Progenitor cell of endocrine pancreas (in vitro differentiated cells): Measurements from ENCODE around the gene HOXC13. TPM values are rescaled to one million over a fixed set of nuclear protein-coding genes. Genes with fewer than 3 reads are reported as not detected.

ENCODE experiments used
- DNase-seq: peaks from one replicate; pipeline ENCODE4 v3.0.0; 2021; ENCODE audit warnings: low spot score; ENCODE audit not compliant: unreplicated experiment
- H3K27ac Mint-ChIP-seq: 2 replicates; pipeline ENCODE4 v1.8.0; 2021; ENCODE audit warnings: mild to moderate bottlenecking, moderate library complexity, mixed read lengths
- H3K27me3 Mint-ChIP-seq: 2 replicates; pipeline ENCODE4 v1.8.0; 2021; ENCODE audit warnings: mixed read lengths
- H3K36me3 Mint-ChIP-seq: 2 replicates; pipeline ENCODE4 v1.8.0; 2022; ENCODE audit warnings: mixed read lengths; ENCODE audit not compliant: insufficient read depth
- H3K4me1 Mint-ChIP-seq: 2 replicates; pipeline ENCODE4 v1.8.0; 2021; ENCODE audit warnings: low read depth, mixed read lengths
- H3K4me3 Mint-ChIP-seq: 2 replicates; pipeline ENCODE4 v1.8.0; 2021; ENCODE audit warnings: low read depth, mild to moderate bottlenecking, moderate library complexity, mixed read lengths
- H3K9me3 Mint-ChIP-seq: 2 replicates; pipeline ENCODE4 v1.8.0; 2021; ENCODE audit warnings: low read depth, mixed read lengths
- total RNA-seq: library from RNA; stranded (reverse); gene quantifications from 2 replicates; pipeline ENCODE4 v1.2.1, GENCODE V29; 2021
- TF ChIP-seq, protein P1 (sequence below): fragments of 200-600 bp; sonication (generic); IDR thresholded peaks from one replicate; pipeline ENCODE4 v1.5.0; 2021; ENCODE audit warnings: antibody characterized with exemption, mild to moderate bottlenecking; ENCODE audit not compliant: unreplicated experiment

HOXC13 gene
- total RNA-seq, 1 donor from 2014 or later: not detected

DNA sequence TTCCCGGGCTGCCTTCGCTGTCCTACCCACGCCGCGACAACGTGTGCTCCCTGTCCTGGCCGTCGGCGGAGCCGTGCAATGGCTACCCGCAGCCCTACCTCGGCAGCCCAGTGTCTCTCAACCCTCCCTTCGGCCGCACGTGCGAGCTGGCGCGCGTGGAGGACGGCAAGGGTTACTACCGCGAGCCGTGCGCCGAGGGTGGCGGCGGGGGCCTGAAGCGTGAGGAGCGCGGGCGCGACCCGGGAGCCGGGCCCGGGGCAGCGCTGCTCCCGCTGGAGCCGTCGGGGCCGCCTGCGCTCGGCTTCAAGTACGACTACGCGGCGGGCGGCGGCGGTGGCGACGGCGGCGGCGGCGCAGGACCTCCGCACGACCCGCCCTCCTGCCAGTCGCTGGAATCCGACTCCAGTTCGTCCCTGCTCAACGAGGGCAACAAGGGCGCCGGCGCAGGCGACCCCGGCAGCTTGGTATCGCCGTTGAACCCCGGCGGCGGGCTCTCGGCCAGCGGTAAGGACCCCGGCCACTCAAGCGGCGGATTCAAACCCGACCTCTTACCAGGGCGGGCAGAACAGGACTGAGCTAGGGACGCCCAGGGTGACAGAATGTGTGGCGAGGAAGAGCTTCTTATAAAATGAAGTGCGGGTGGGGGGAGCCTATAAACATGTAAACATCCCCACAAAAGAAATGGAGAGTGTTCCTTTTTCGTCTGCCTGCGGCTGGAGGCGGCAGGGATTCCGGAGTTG lies 16.6 kb downstream of the HOXC13 start:
- Mint-ChIP-seq H3K27me3 (peaks cover 97% of the 10 kb centered on the region), H3K36me3 (no peaks in the 10 kb centered on the region), H3K27ac (no peak overlapping the region), H3K4me3 (no peak overlapping the region), H3K4me1 (no peaks in the 10 kb centered on the region), H3K9me3 (no peaks in the 10 kb centered on the region)
- TF ChIP-seq, protein P1, sequence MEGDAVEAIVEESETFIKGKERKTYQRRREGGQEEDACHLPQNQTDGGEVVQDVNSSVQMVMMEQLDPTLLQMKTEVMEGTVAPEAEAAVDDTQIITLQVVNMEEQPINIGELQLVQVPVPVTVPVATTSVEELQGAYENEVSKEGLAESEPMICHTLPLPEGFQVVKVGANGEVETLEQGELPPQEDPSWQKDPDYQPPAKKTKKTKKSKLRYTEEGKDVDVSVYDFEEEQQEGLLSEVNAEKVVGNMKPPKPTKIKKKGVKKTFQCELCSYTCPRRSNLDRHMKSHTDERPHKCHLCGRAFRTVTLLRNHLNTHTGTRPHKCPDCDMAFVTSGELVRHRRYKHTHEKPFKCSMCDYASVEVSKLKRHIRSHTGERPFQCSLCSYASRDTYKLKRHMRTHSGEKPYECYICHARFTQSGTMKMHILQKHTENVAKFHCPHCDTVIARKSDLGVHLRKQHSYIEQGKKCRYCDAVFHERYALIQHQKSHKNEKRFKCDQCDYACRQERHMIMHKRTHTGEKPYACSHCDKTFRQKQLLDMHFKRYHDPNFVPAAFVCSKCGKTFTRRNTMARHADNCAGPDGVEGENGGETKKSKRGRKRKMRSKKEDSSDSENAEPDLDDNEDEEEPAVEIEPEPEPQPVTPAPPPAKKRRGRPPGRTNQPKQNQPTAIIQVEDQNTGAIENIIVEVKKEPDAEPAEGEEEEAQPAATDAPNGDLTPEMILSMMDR: no peak
- no peak for DNase-seq

DNA sequence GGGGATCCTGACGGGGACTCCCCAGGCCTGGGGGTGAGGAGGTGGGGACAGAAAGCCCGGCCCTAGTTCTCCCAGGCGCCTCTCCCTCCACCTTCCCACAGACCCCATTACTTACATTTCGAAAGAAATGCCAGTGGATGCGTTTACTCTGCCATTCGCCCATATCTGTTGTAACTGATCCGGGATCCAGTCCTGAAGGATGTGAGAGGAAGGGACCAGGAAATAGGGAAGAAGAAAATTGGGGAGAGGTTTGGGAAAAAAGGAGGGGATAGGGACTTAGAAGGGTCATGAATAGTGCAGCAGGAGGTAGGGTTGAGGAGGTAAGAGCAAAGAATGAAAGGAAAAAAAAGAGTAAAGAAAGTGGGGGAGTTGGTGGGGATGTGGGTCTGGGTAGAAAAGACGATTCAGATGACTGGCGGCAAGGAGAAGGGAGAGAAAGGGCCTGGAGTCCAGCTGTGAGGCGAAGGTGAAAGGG lies 17.2 kb downstream of the HOXC13 start:
- no peak for DNase-seq
- no peak overlapping the region for H3K4me3 Mint-ChIP-seq
- H3K4me1 Mint-ChIP-seq: no peaks in the 10 kb centered on the region
- peaks cover 97% of the 10 kb centered on the region for H3K27me3 Mint-ChIP-seq
- TF ChIP-seq, protein P1: no peak
- no peaks in the 10 kb centered on the region for H3K9me3 Mint-ChIP-seq
- no peak overlapping the region for H3K27ac Mint-ChIP-seq
- no peaks in the 10 kb centered on the region for H3K36me3 Mint-ChIP-seq

DNA sequence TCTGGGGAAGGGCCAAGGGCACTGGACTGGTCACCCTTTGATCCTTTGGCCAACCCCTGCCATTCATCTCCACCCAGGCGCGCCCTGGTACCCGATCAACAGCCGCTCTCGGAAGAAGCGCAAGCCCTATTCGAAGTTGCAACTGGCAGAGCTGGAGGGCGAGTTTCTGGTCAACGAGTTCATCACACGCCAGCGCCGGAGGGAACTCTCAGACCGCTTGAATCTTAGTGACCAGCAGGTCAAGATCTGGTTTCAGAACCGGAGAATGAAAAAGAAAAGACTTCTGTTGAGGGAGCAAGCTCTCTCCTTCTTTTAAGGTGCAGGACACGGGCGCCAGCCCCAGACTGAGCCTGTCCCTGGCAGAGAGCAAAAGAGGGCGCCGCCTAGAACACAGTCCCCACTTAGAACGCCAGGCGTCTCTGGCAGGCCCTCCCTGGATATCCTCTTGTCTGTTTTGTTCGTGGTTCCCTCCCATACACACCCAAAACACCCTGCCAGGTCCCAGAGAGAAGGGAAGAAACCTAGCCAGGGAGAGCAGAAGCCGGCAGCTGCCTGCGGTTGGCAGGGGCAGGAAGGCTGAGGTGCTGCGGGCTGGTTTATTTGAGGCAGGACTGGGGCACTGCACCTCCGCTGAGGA lies 17.7 kb downstream of the HOXC13 start:
- Mint-ChIP-seq H3K4me1 (no peaks in the 10 kb centered on the region), H3K4me3 (no peak overlapping the region), H3K27ac (no peak overlapping the region), H3K36me3 (no peaks in the 10 kb centered on the region), H3K9me3 (no peaks in the 10 kb centered on the region), H3K27me3 (peaks cover 97% of the 10 kb centered on the region)
- TF ChIP-seq, protein P1: no peak
- no peak for DNase-seq

DNA sequence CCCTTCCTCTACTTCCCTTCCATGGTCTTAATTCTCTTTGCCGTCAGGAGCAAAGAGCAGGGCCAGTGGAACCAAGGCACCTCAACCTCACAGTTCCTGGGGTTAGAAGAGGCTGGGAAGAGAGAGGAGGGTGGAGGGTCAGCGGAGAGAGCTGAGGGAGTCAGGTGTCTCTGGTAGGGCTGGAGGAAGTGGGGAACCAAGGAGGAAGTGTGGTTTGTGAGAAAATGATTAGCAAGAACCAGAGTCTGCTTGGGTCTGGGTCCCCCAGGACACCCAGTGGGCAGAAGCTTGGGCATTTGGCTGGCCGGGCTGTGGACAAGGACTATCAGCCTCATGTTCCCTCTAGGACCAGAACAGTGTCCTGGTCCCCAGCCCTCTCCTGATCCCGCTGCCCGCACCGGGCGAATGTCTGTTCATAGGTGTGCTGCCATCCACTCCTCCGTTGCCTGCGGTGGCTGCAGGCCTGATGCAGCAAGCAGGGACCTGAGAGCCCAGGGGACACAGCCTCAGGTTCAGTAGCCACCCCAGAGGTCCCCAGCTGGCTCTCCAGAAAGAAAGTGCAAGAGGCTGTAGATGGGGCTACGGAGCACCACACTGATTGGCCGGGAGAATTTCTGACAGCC lies 18.4 kb downstream of the HOXC13 start:
- H3K27ac Mint-ChIP-seq: no peak overlapping the region
- no peaks in the 10 kb centered on the region for H3K36me3 Mint-ChIP-seq
- DNase-seq: no peak
- no peak overlapping the region for H3K4me3 Mint-ChIP-seq
- H3K27me3 Mint-ChIP-seq: peaks cover 97% of the 10 kb centered on the region
- H3K9me3 Mint-ChIP-seq: no peaks in the 10 kb centered on the region
- TF ChIP-seq, protein P1: no peak
- no peaks in the 10 kb centered on the region for H3K4me1 Mint-ChIP-seq

DNA sequence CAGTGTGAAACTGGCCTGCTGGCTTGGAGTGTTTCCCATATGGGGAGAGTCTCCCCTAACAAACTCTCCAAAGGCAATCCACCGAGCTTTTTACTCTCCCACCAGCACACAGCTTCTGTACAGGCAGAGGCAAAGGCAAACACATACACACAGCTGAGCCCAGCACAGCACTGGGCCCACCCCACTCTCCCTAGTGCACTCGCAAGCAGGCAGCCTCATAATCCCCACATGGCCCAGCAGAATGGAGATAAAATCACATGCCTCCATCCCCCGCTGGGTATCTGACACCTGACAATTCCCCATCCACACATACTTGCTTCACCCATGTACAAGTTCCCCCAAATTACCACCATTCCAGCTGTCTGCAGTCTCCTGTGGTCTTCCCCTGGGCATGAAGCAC lies 19.5 kb downstream of the HOXC13 start:
- no peaks in the 10 kb centered on the region for H3K9me3 Mint-ChIP-seq
- H3K27ac Mint-ChIP-seq: no peak overlapping the region
- H3K4me3 Mint-ChIP-seq: no peak overlapping the region
- no peak for DNase-seq
- no peaks in the 10 kb centered on the region for H3K36me3 Mint-ChIP-seq
- H3K4me1 Mint-ChIP-seq: no peaks in the 10 kb centered on the region
- H3K27me3 Mint-ChIP-seq: peaks cover 96% of the 10 kb centered on the region
- TF ChIP-seq, protein P1: no peak
